GM06990 (cell line): ENCODE results near the gene ERC2.

Experiments
- DNase-seq: peaks from one replicate; pipeline ENCODE4 v3.0.0-alpha.2; 2011; ENCODE audit not compliant: insufficient read length; ENCODE audit errors: extremely low read depth
- H3K27me3 ChIP-seq: replicated peaks from 2 replicates; pipeline ENCODE4 v1.6.0; 2011; ENCODE audit warnings: low read length; ENCODE audit not compliant: control insufficient read depth, insufficient read depth
- H3K36me3 ChIP-seq: 2 replicates; pipeline ENCODE4 v1.5.1; 2011; ENCODE audit warnings: low read length; ENCODE audit not compliant: control insufficient read depth, insufficient read depth
- H3K4me3 ChIP-seq: replicated peaks from 2 replicates; pipeline ENCODE4 v1.5.1; 2011; ENCODE audit warnings: low read depth, mild to moderate bottlenecking, control low read depth, low read length
- TF ChIP-seq, protein P1 (sequence below): IDR thresholded peaks from 2 replicates; pipeline ENCODE4 v1.5.1; 2011; ENCODE audit warnings: low read length, control low read depth, mild to moderate bottlenecking, inconsistent platforms; ENCODE audit not compliant: insufficient read depth, poor library complexity, severe bottlenecking

Gene ERC2

GRCh38 chr3:56187051-56187450, 281.2 kb downstream of the ERC2 start:
- TF ChIP-seq, protein P1, sequence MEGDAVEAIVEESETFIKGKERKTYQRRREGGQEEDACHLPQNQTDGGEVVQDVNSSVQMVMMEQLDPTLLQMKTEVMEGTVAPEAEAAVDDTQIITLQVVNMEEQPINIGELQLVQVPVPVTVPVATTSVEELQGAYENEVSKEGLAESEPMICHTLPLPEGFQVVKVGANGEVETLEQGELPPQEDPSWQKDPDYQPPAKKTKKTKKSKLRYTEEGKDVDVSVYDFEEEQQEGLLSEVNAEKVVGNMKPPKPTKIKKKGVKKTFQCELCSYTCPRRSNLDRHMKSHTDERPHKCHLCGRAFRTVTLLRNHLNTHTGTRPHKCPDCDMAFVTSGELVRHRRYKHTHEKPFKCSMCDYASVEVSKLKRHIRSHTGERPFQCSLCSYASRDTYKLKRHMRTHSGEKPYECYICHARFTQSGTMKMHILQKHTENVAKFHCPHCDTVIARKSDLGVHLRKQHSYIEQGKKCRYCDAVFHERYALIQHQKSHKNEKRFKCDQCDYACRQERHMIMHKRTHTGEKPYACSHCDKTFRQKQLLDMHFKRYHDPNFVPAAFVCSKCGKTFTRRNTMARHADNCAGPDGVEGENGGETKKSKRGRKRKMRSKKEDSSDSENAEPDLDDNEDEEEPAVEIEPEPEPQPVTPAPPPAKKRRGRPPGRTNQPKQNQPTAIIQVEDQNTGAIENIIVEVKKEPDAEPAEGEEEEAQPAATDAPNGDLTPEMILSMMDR = no peak
- no peak for DNase-seq
- Histone ChIP-seq H3K36me3 (no peaks in the 10 kb centered on the region), H3K4me3 (no peak overlapping the region), H3K27me3 (no peaks in the 10 kb centered on the region; the same call in 1 of the 2 replicates)

GRCh38 chr3:56185827-56186226, 282.4 kb downstream of the ERC2 start:
- Histone ChIP-seq H3K27me3 (no peaks in the 10 kb centered on the region), H3K36me3 (no peaks in the 10 kb centered on the region), H3K4me3 (no peak overlapping the region)
- TF ChIP-seq, protein P1 = no peak
- no peak for DNase-seq

- TF ChIP-seq, protein P1 = no peak
- no peak overlapping the region for H3K4me3 ChIP-seq
- H3K36me3 ChIP-seq = no peaks in the 10 kb centered on the region
- DNase-seq = no peak
- H3K27me3 ChIP-seq = no peaks in the 10 kb centered on the region; the same call in 1 of the 2 replicates
These were observed 284.7 kb downstream of the ERC2 start for GRCh38 chr3:56183529-56183928.

DNA sequence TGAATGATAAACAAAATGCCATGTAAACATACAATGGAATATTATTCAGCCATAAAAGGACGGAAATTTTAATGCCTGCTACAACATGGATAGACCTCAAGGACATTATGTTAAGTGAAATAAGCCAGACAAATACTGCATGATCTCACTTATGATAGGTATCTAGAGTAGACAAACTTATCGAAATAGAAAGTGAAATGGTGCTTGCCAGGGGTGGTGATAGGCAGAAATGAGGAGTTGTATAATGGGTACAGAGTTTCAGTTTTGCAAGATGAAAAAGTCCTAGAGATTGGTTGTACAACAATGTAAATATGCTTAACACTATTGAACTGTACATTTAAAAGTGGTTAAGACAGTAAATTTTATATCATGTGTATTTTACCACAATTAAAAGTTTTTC, 287.8 kb downstream of the ERC2 start:
- TF ChIP-seq, protein P1 = no peak
- no peak for DNase-seq
- H3K36me3 ChIP-seq = no peaks in the 10 kb centered on the region
- H3K27me3 ChIP-seq = no peaks in the 10 kb centered on the region; the same call in 1 of the 2 replicates
- no peak overlapping the region for H3K4me3 ChIP-seq

DNA sequence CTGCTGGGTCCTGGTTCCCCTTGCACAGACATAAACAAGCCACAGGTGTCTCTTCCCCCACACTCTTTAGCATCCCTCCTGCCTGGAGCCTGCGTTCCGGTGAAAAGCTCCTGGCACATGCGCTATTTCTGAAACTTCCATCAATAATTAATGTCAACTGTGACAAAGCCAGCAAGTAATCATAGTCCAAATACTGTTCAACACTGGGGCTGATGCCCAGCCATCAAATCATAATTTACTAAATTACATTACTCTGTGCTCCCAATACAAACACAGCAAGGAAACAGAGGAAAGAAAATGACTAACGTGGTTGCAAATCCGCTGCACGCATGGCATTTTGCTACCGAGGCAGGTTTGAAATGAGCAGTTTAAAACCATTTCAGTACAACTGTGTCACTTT, 294.7 kb downstream of the ERC2 start:
- no peaks in the 10 kb centered on the region for H3K27me3 ChIP-seq
- H3K36me3 ChIP-seq = no peaks in the 10 kb centered on the region
- DNase-seq = no peak
- no peak overlapping the region for H3K4me3 ChIP-seq
- TF ChIP-seq, protein P1 = no peak

GRCh38 chr3:56164436-56164835, 303.8 kb downstream of the ERC2 start:
- no peaks in the 10 kb centered on the region; the same call in 1 of the 2 replicates for H3K27me3 ChIP-seq
- no peak overlapping the region for H3K4me3 ChIP-seq
- DNase-seq = no peak
- TF ChIP-seq, protein P1 = no peak
- H3K36me3 ChIP-seq = no peaks in the 10 kb centered on the region
